Left lung (tissue), 10 donors: ENCODE data around the gene NLRP1. TPM values are rescaled to one million over a fixed set of nuclear protein-coding genes. Genes with fewer than 3 reads are reported as not detected.

Source experiments
- ATAC-seq: fragments of 200-7000 bp; cut with Tn5 transposase; one replicate; pipeline ENCODE4 v1.9.1; 2020; ENCODE audit warnings: moderate library complexity
- DNase-seq, 4 donors: peaks; one replicate each; pipeline ENCODE4 v3.0.0-alpha.2; 2013 to 2020
- H3K27ac ChIP-seq, 2 donors: fragments of 200-600 bp; sonication (generic) in 1 of 2; one replicate each; pipeline versions ENCODE4 v1.5.0 to v1.8.0; 2020 to 2021
- H3K27me3 ChIP-seq, 2 donors: fragments of 200-600 bp; sonication (generic) in 1 of 2; one replicate each; pipeline versions ENCODE4 v1.5.0 to v1.8.0; 2020 to 2021
- H3K36me3 ChIP-seq, 2 donors: fragments of 200-600 bp; sonication (generic) in 1 of 2; one replicate each; pipeline versions ENCODE4 v1.5.0 to v1.8.0; 2020 to 2021
- H3K4me1 ChIP-seq, 2 donors: fragments of 200-600 bp; one replicate each; pipeline ENCODE4 v1.8.0; 2021
- H3K4me3 ChIP-seq, 2 donors: fragments of 200-600 bp; sonication (generic) in 1 of 2; one replicate each; pipeline versions ENCODE4 v1.5.0 to v1.8.0; 2020 to 2021; ENCODE audit warnings: mild to moderate bottlenecking in 1 of 2
- H3K9me3 ChIP-seq, 2 donors: fragments of 200-600 bp; sonication (generic) in 1 of 2; one replicate each; pipeline versions ENCODE4 v1.5.0 to v1.8.0; 2020 to 2021
- intact Hi-C, 2 donors: fragments of 100-400 bp; cut with DNase I; formaldehyde crosslinking; loops; one replicate each; pipeline versions ENCODE4 v1.11.2 to v1.14.2; 2022
- polyA plus RNA-seq, 6 donors: library from polyadenylated mRNA; unstranded; fragments of 120-200 nt; gene quantifications; one replicate each; pipeline ENCODE4 v1.2.1, GENCODE V29; 2013; ENCODE audit not compliant: insufficient read length in 6 of 6
- total RNA-seq, 2 donors: library from RNA; stranded (reverse); fragmentation: NEBNext Ultra II Directional; extraction: Animal tissue kit (Norgen Biotek cat#: 25700); gene quantifications; one replicate each; pipeline ENCODE4 v1.2.1, GENCODE V29; 2021
- TF ChIP-seq, protein P1 (sequence below), 2 donors: fragments of 200-600 bp; sonication (generic) in 1 of 2; IDR thresholded peaks; one replicate each; pipeline versions ENCODE4 v1.5.0 to v1.8.0; 2021; ENCODE audit warnings: antibody characterized with exemption in 2 of 2
- donor health status: DM: no; HTN: yes; CAD: no.
- donor health status: DM: no; HTN: no; CAD: no.

Gene NLRP1
- total and polyA plus RNA-seq, 8 donors: 16.1 to 36.4 (median 31.2) TPM

DNA sequence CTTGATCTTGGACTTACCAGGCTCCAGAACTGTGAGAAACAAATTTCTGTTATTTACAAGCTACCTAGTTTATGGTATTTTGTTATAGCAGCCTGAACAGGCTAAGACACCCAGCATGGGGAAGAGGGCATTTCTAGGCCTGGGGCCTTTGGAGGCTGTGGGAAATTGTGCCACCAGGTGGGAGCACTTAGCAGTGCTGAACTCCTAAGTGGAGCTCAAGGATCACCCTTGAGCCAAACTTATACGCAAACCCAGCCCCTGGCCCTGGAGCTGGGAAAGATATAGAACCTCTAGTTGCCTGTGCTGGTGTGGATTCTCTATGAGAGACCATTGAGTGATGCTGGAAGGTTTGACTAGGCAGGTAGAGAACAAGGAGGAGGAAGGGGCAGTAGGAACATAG, 61.8 kb downstream of the NLRP1 start:
- TF ChIP-seq, protein P1, sequence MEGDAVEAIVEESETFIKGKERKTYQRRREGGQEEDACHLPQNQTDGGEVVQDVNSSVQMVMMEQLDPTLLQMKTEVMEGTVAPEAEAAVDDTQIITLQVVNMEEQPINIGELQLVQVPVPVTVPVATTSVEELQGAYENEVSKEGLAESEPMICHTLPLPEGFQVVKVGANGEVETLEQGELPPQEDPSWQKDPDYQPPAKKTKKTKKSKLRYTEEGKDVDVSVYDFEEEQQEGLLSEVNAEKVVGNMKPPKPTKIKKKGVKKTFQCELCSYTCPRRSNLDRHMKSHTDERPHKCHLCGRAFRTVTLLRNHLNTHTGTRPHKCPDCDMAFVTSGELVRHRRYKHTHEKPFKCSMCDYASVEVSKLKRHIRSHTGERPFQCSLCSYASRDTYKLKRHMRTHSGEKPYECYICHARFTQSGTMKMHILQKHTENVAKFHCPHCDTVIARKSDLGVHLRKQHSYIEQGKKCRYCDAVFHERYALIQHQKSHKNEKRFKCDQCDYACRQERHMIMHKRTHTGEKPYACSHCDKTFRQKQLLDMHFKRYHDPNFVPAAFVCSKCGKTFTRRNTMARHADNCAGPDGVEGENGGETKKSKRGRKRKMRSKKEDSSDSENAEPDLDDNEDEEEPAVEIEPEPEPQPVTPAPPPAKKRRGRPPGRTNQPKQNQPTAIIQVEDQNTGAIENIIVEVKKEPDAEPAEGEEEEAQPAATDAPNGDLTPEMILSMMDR (IDR thresholded peaks at IDR 0.05): no peak
- H3K9me3 ChIP-seq: no peaks in the 10 kb centered on the region
- DNase-seq: no peak
- H3K27ac ChIP-seq: no peak overlapping the region
- no peaks in the 10 kb centered on the region for H3K27me3 ChIP-seq
- intact Hi-C loops: no loop called here
- ATAC-seq: no peak
- H3K4me1 ChIP-seq: no peaks in the 10 kb centered on the region
- peaks cover 0 to 52% of the 10 kb centered on the region in 2 donors for H3K36me3 ChIP-seq
- H3K4me3 ChIP-seq: no peak overlapping the region

GRCh38 chr17:5516060-5516792, 68.1 kb downstream of the NLRP1 start:
- Histone ChIP-seq H3K27ac (no peak overlapping the region), H3K9me3 (no peaks in the 10 kb centered on the region), H3K4me1 (no peaks in the 10 kb centered on the region), H3K27me3 (no peaks in the 10 kb centered on the region), H3K36me3 (peaks cover 0 to 35% of the 10 kb centered on the region in 2 donors), H3K4me3 (no peak overlapping the region)
- DNase-seq (no peak), ATAC-seq (peak; percentile 72)
- TF ChIP-seq, protein P1 (IDR thresholded peaks at IDR 0.05): no peak
- intact Hi-C loops: no loop called here

- no peak overlapping the region for H3K4me3 ChIP-seq
- no peaks in the 10 kb centered on the region for H3K27me3 ChIP-seq
- no peak overlapping the region for H3K27ac ChIP-seq
- intact Hi-C loops: no loop called here
- ATAC-seq (no peak), DNase-seq (no peak)
- no peaks in the 10 kb centered on the region for H3K4me1 ChIP-seq
- TF ChIP-seq, protein P1 (IDR thresholded peaks at IDR 0.05): no peak
- H3K9me3 ChIP-seq: no peaks in the 10 kb centered on the region
- H3K36me3 ChIP-seq: peaks cover 0 to 32% of the 10 kb centered on the region in 2 donors
Observed at GRCh38 chr17:5514976-5515375, 69.3 kb downstream of the NLRP1 start.

DNA sequence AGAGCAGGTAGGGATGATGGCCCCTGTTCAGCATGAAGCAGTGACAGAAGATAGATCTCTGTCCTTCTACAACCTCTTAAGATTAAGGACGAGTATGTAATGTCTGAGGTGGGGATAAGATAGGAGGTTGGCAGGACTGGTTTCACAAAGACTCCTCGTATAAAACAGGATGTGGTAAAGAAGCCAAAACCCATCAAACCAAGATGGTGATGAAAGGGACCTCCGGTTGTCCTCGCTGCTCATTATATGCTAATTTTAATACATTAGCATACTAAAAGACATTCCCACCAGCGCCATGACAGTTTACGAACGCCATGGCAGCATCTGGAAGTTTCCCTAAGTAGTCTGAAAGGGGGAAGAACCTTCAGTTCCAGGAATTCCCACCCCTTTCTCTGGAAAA, 70.7 kb downstream of the NLRP1 start:
- H3K36me3 ChIP-seq: peaks cover 0 to 32% of the 10 kb centered on the region in 2 donors
- H3K27ac ChIP-seq: no peak overlapping the region
- H3K4me1 ChIP-seq: no peaks in the 10 kb centered on the region
- DNase-seq: no peak
- H3K9me3 ChIP-seq: no peaks in the 10 kb centered on the region
- no peaks in the 10 kb centered on the region for H3K27me3 ChIP-seq
- no peak for ATAC-seq
- H3K4me3 ChIP-seq: no peak overlapping the region
- intact Hi-C loops: no loop called here
- TF ChIP-seq, protein P1 (IDR thresholded peaks at IDR 0.05): no peak

DNA sequence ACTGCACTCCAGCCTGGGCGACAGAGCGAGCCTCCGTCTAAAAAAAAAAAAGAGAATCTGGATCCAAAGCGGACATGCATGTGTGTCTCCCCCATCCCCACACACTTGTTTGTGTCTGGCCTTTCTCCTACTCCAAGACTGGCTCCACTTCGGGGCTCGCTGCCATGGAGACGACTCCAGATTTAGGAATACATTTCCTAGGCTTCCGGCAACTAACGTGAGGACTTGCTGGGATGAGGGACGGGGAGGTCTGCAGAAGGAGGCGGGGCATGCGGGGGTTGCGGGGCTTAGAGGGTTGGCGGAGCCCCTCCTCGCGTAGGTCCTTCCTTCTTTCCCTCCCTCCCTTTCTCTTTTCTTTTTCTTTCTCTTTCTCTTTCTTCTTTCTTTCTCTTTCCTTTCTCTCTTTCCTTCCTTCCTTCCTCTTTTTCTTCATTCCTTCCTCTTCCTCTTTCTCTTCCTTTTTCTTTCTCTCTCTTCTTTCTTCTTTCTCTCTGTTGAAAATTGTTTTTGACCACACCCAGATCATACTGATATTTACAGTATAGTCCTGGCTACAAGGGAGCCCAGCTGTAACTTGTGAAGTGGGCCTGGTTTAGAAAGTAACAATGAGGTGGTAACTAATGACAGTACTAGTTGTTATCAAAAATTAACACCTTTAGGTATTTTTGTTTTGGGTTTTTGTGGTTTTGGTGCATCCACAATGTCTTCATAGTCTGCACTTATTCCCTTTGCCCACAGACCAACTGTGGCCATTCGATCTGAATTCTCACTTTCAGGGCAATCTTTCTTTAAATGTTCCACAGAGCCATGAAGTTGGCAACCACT, 72.7 kb downstream of the NLRP1 start:
- DNase-seq: peak in 1 of 4 donors; percentile 23

More for the DNA sequence above, 72.7 kb downstream of the NLRP1 start:
- Histone ChIP-seq H3K27ac (no peak overlapping the region), H3K27me3 (no peaks in the 10 kb centered on the region), H3K9me3 (no peaks in the 10 kb centered on the region), H3K4me1 (no peaks in the 10 kb centered on the region), H3K36me3 (peaks cover 0 to 22% of the 10 kb centered on the region in 2 donors), H3K4me3 (no peak overlapping the region)
- intact Hi-C loops: no loop called here
- TF ChIP-seq, protein P1 (IDR thresholded peaks at IDR 0.05): no peak
- no peak for ATAC-seq
